H1 (cell line): ENCODE results near the gene ING5. TPM values are rescaled to one million over a fixed set of nuclear protein-coding genes. Genes with fewer than 3 reads are reported as not detected.

Source experiments
- ATF2 ChIP-seq: IDR thresholded peaks from 2 replicates; pipeline ENCODE4 v1.6.1; 2012; ENCODE audit warnings: low read length, inconsistent platforms
- BACH1 ChIP-seq: IDR thresholded peaks from 2 replicates; pipeline ENCODE4 v1.6.1; 2012; ENCODE audit warnings: low read length, improper control_type of control experiment
- CBX5 ChIP-seq: fragments of 300-800, 300-1000 bp; sonication (generic); IDR thresholded peaks from 2 replicates; pipeline ENCODE4 v1.7.1; 2016; ENCODE audit warnings: antibody characterized with exemption, low read length, low read depth
- CBX8 ChIP-seq: fragments of 300-800, 300-1000 bp; sonication (generic); IDR thresholded peaks from 2 replicates; pipeline ENCODE4 v1.7.1; 2016; ENCODE audit warnings: low read depth, low read length, borderline replicate concordance
- CHD2 ChIP-seq: IDR thresholded peaks from 2 replicates; pipeline ENCODE4 v1.6.1; 2012; ENCODE audit warnings: low read length, improper control_type of control experiment
- CTBP2 ChIP-seq: IDR thresholded peaks from 2 replicates; pipeline ENCODE4 v1.7.0; 2011; ENCODE audit warnings: borderline replicate concordance, mild to moderate bottlenecking, moderate library complexity, mixed read lengths, low read length; ENCODE audit not compliant: insufficient read depth, insufficient read length
- EGR1 ChIP-seq: IDR thresholded peaks from 2 replicates; pipeline ENCODE4 v1.6.1; 2011; ENCODE audit warnings: low read depth, low read length, borderline replicate concordance
- EP300 ChIP-seq, 2 experiments: IDR thresholded peaks; 1 replicate in 1 of 2; 2 replicates in 1 of 2; pipeline ENCODE4 v1.6.1; 2011 to 2012; ENCODE audit warnings: low read depth in 2 of 2, low read length in 2 of 2, mild to moderate bottlenecking in 2 of 2, borderline replicate concordance in 1 of 2, inconsistent platforms in 1 of 2, moderate library complexity in 1 of 2
- HDAC2 ChIP-seq, 2 experiments: fragments of 300-600 bp in 1 of 2; sonication (generic) in 1 of 2; IDR thresholded peaks; 2 replicates each; pipeline ENCODE4 v1.6.1; 2011 to 2012; ENCODE audit warnings: low read depth in 2 of 2, low read length in 2 of 2, mild to moderate bottlenecking in 2 of 2, moderate library complexity in 2 of 2, borderline replicate concordance in 1 of 2, inconsistent platforms in 1 of 2
- NANOG ChIP-seq: IDR thresholded peaks from 2 replicates; pipeline ENCODE4 v1.6.1; 2011; ENCODE audit warnings: low read length, low read depth, mild to moderate bottlenecking, inconsistent platforms; ENCODE audit not compliant: insufficient read depth, poor library complexity, severe bottlenecking
- NRF1 ChIP-seq: IDR thresholded peaks from 2 replicates; pipeline ENCODE4 v1.6.1; 2011; ENCODE audit warnings: mild to moderate bottlenecking, low read depth, low read length, improper control_type of control experiment
- PHF8 ChIP-seq: fragments of 200-600 bp; sonication (generic); conservative IDR thresholded peaks from 2 replicates; pipeline ENCODE4 v1.7.1; 2012; ENCODE audit warnings: low read depth, mild to moderate bottlenecking, inconsistent platforms, low read length, moderate library complexity
- RNF2 ChIP-seq: fragments of 200-900, 300-1000 bp; sonication (generic); IDR thresholded peaks from 2 replicates; pipeline ENCODE4 v1.7.1; 2016; ENCODE audit warnings: borderline replicate concordance, low read depth, mild to moderate bottlenecking, antibody characterized with exemption, low read length; ENCODE audit not compliant: poor library complexity, severe bottlenecking; ENCODE audit errors: missing control alignments
- SIN3A ChIP-seq, 2 experiments: IDR thresholded peaks in 1 of 2; conservative IDR thresholded peaks in 1 of 2; 2 replicates each; pipeline ENCODE4 v1.6.1; 2011 to 2012; ENCODE audit warnings: low read length in 2 of 2, improper control_type of control experiment in 1 of 2, low read depth in 1 of 2, mild to moderate bottlenecking in 1 of 2
- TCF12 ChIP-seq: IDR thresholded peaks from 2 replicates; pipeline ENCODE4 v1.6.1; 2011; ENCODE audit warnings: low read depth, mild to moderate bottlenecking, low read length
- USF2 ChIP-seq: IDR thresholded peaks from 2 replicates; pipeline ENCODE4 v1.6.1; 2011; ENCODE audit warnings: low read length, improper control_type of control experiment
- polyA plus RNA-seq, 7 experiments: library from polyadenylated mRNA; depleted of rRNA in 3 of 7; stranded (reverse) in 5 of 7; unstranded in 2 of 7; fragments of >200 nt in 5 of 7; fragments of 200-250 nt in 2 of 7; gene quantifications; 1 replicate in 5 of 7; 2 replicates in 1 of 7; 4 replicates in 1 of 7; pipeline versions ENCODE4 v1.2.1 to v1.2.3, GENCODE V29; 2011 to 2013; ENCODE audit warnings: missing spikeins in 2 of 7, mixed read lengths in 2 of 7
- total RNA-seq: library from RNA; stranded (reverse); fragmentation: NEBNext Ultra II Directional; extraction: Animal tissue kit (Norgen Biotek cat#: 25700); gene quantifications from 2 replicates; pipeline ENCODE4 v1.2.1, GENCODE V29; 2021
- TF ChIP-seq, protein P1 (sequence below): IDR thresholded peaks from 2 replicates; pipeline ENCODE4 v1.6.1; 2011; ENCODE audit warnings: low read depth, mild to moderate bottlenecking, low read length; ENCODE audit not compliant: insufficient read depth

ING5 gene
- total and polyA plus RNA-seq, 2 of the 8 experiments (the other 6 are each of a cell fraction or from before 2014, with no cell fraction given), result 41.5 to 47.4 TPM

GRCh38 chr2:241686650-241687425 lies 15.0 kb upstream of the ING5 start, which contains the start of gene DTYMK (continued):
- TF ChIP-seq, protein P1, sequence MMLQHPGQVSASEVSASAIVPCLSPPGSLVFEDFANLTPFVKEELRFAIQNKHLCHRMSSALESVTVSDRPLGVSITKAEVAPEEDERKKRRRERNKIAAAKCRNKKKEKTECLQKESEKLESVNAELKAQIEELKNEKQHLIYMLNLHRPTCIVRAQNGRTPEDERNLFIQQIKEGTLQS, result peak; percentile 46; the same call in 1 of the 2 replicates
- peak; percentile 72; the same call in 1 of the 2 replicates for TF ChIP-seq BACH1
- TF ChIP-seq EGR1, result no peak
- no peak for TF ChIP-seq ATF2
- no peak for TF ChIP-seq CBX8
- peak in 1 of 2 experiments; percentile 15; a peak in 1 of 3 replicates for TF ChIP-seq EP300 (IDR thresholded peaks at IDR 0.05; ENCODE audit: borderline replicate concordance in 1 of 2, low read depth in 2 of 2, low read length in 2 of 2)
- TF ChIP-seq HDAC2 (IDR thresholded peaks at IDR 0.05; ENCODE audit: borderline replicate concordance in 1 of 2, low read depth in 2 of 2, low read length in 2 of 2), result peak in 1 of 2 experiments; percentile 52; a peak in 1 of 4 replicates
- no peak for TF ChIP-seq TCF12
- TF ChIP-seq CBX5, result no peak
- no peak for TF ChIP-seq NANOG
- peak; percentile 73 for TF ChIP-seq NRF1
- no peak for TF ChIP-seq RNF2
- peak; percentile 97 for TF ChIP-seq PHF8
- TF ChIP-seq USF2, result no peak
- TF ChIP-seq CTBP2, result no peak
- TF ChIP-seq CHD2, result peak; percentile 47; the same call in 1 of the 2 replicates
- TF ChIP-seq SIN3A (conservative IDR thresholded peaks at IDR 0.05 in 1 of 2, IDR thresholded peaks at IDR 0.05 in 1 of 2; ENCODE audit: low read depth in 1 of 2, low read length in 2 of 2), result peak; percentile 86 to 94; a peak in 3 of 4 replicates
